ENCODE data around the gene TMEM38B.

TMEM38B gene

DNA sequence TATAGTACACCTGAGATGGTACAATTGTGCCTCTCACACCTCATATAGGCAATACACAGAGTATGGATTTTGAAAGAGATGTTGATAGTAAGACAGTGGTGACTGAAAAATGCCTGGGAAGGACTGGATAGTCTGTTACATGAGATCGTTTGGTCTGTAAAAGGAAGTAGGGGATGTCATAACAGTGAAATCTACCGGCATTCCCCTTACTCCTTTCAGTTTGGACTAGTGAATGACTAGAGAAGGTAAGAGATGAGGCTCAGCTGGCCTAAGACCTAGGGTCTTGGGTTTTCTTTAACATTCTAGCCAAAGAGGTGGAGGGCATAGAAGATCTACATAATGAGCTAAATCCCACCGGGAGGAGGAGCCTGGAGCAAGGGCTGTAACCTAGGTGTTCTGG is 24.0 kb upstream of the TMEM38B start:
- Histone ChIP-seq H3K9ac (ENCODE audit: low read length) (no peak overlapping the region), H3K27me3 (ENCODE audit: control insufficient read depth in 1 of 2, insufficient read depth in 2 of 2, low read length in 2 of 2) (no peaks in the 10 kb centered on the region)

DNA sequence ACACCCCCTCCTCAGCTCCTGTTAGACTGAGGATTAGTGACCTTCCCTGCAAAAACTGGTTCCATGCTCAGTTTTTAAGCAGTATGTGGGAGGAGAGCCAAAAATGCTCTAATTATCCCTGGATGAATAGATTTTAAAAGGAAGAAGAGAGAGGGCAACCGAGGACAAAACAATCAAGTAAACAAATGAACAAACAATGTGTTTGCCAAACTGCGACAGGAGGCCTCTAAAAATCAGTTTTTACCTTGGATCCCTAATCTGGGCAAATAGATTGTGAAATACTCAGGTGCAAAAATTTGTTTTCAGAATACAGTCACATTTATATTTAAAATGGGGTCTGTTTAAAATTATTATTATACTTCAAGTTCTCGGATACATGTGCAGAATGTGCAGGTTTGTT is 23.6 kb upstream of the TMEM38B start:
- no peak overlapping the region for H3K9ac ChIP-seq (ENCODE audit: low read length)
- H3K27me3 ChIP-seq (ENCODE audit: control insufficient read depth in 1 of 2, insufficient read depth in 2 of 2, low read length in 2 of 2): no peaks in the 10 kb centered on the region

More for the DNA sequence above, 24.0 kb upstream of the TMEM38B start:
- H3K4me1 ChIP-seq (ENCODE audit: insufficient read depth, low read length): no peaks in the 10 kb centered on the region
- no peak overlapping the region for H3K4me3 ChIP-seq (ENCODE audit: low read depth in 1 of 2, low read length in 2 of 2)
- H3K36me3 ChIP-seq (ENCODE audit: insufficient read depth, low read length): no peaks in the 10 kb centered on the region
- H3K27ac ChIP-seq (ENCODE audit: low read depth, low read length): no peak overlapping the region
- H3K9me3 ChIP-seq (ENCODE audit: low read length): no peaks in the 10 kb centered on the region

DNA sequence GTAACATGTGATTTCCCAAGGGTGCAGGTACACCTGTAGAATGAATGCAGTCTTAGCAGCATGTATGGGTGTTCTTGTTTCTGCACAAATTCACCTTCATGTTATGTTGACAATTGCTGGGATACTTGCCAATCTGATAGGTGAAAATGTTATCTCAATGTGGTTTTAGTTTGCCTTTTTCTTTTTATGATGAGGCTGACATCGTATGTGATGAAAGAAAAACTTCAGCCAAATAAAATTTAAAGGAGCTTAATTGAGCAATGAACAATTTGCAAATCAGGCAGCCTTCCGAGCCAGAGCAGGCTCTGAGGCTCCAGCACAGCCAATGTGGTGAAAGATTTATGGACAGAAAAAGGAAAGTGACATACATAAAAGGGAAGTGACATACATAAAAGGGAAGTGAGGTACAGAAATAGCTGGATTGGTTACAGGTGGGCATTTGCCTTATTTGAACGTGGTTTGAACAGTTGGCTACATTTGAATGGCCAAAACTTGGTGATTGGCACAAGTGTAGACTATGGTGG is 21.6 kb upstream of the TMEM38B start:
- no peak overlapping the region for H3K4me3 ChIP-seq (ENCODE audit: low read depth in 1 of 2, low read length in 2 of 2)
- H3K9me3 ChIP-seq (ENCODE audit: low read length): no peaks in the 10 kb centered on the region
- no peak overlapping the region for H3K9ac ChIP-seq (ENCODE audit: low read length)
- no peaks in the 10 kb centered on the region for H3K27me3 ChIP-seq (ENCODE audit: control insufficient read depth in 1 of 2, insufficient read depth in 2 of 2, low read length in 2 of 2)
- H3K4me1 ChIP-seq (ENCODE audit: insufficient read depth, low read length): no peaks in the 10 kb centered on the region
- no peak overlapping the region for H3K27ac ChIP-seq (ENCODE audit: low read depth, low read length)
- H3K36me3 ChIP-seq (ENCODE audit: insufficient read depth, low read length): no peaks in the 10 kb centered on the region

More for the DNA sequence above, 23.6 kb upstream of the TMEM38B start:
- Histone ChIP-seq H3K9me3 (ENCODE audit: low read length) (no peaks in the 10 kb centered on the region), H3K36me3 (ENCODE audit: insufficient read depth, low read length) (no peaks in the 10 kb centered on the region), H3K4me1 (ENCODE audit: insufficient read depth, low read length) (no peaks in the 10 kb centered on the region), H3K4me3 (ENCODE audit: low read depth in 1 of 2, low read length in 2 of 2) (no peak overlapping the region), H3K27ac (ENCODE audit: low read depth, low read length) (no peak overlapping the region)

DNA sequence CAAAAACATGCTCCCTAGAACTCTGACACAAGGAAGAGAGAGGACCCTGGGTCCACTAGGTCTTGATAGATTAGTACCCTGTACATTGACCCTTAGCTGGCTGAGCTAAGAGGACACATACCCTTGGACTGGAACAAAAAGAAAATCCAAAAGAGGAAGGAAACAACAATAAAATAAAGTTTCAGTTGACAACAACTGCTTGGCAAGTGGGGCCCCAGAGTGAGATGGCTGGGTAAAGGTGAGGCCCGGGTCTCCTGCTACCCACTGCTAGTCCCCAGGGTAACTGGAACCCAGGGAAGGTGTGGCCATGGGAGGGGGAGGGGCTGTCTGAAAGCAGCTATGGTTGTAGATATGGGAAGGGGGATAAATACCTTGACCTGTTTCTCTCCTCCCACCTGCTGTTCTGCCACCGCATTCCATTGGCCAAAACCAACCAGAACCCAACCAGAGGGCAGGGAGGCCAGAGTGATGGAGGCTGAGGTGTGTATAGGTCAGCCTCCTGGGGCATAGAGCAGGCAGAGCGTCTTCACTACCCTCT is 20.4 kb upstream of the TMEM38B start:
- H3K9ac ChIP-seq (ENCODE audit: low read length): no peak overlapping the region
- H3K27ac ChIP-seq (ENCODE audit: low read depth, low read length): no peak overlapping the region
- no peaks in the 10 kb centered on the region for H3K27me3 ChIP-seq (ENCODE audit: control insufficient read depth in 1 of 2, insufficient read depth in 2 of 2, low read length in 2 of 2)
- no peaks in the 10 kb centered on the region for H3K36me3 ChIP-seq (ENCODE audit: insufficient read depth, low read length)
- no peak overlapping the region for H3K4me3 ChIP-seq (ENCODE audit: low read depth in 1 of 2, low read length in 2 of 2)
- H3K4me1 ChIP-seq (ENCODE audit: insufficient read depth, low read length): no peaks in the 10 kb centered on the region
- no peaks in the 10 kb centered on the region for H3K9me3 ChIP-seq (ENCODE audit: low read length)

DNA sequence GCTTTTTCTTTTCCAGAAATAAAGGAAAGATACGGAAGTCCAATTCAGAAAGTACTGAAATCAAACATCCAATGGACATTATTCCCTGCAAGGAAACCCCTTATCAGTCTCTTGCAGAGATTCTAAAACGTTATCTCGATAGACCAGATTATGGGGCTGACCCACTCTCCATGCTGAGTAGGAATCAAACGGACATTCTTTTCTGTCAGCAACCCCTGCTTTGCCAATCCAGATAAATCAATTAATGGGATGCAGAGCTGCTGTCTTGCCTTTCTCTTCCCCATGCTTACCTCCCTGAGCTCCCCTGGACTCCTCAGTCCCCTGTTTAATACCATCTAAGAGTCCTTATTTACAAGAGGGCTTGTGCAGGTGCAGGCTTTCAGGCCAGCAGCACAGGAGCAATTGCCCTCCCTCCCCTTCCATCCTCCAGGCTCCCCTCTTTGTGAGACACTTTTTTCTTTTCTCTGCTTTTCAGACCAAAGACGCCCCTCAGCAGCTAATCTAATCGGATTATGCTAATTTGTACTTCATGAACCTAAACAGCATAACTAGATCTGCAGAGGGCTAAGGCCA is 17.9 kb upstream of the TMEM38B start:
- H3K9me3 ChIP-seq (ENCODE audit: low read length): no peaks in the 10 kb centered on the region
- no peaks in the 10 kb centered on the region for H3K27me3 ChIP-seq (ENCODE audit: control insufficient read depth in 1 of 2, insufficient read depth in 2 of 2, low read length in 2 of 2)
- no peak overlapping the region for H3K9ac ChIP-seq (ENCODE audit: low read length)

DNA sequence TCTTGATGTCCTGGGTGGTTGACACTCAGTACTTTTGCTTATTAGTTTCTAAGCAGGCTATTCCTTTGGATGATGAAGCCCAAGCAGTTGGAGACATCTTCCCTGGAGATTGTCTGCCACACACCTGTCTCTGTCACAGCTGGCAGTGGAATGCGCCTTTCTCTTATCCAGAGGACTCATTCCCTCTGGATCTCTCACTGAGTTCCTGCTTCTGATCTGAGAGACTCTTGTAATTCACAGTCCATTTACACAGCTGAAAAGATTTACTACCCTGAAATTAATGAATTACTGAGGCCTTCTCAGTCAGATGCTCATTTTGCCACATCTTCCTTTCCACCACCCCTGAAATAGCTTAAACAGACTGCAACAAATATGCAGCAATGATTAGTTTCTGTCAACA is 16.2 kb upstream of the TMEM38B start:
- Histone ChIP-seq H3K9me3 (ENCODE audit: low read length) (no peaks in the 10 kb centered on the region), H3K27ac (ENCODE audit: low read depth, low read length) (no peak overlapping the region), H3K27me3 (ENCODE audit: control insufficient read depth in 1 of 2, insufficient read depth in 2 of 2, low read length in 2 of 2) (no peaks in the 10 kb centered on the region), H3K36me3 (ENCODE audit: insufficient read depth, low read length) (no peaks in the 10 kb centered on the region), H3K9ac (ENCODE audit: low read length) (no peak overlapping the region), H3K4me3 (ENCODE audit: low read depth in 1 of 2, low read length in 2 of 2) (no peak overlapping the region), H3K4me1 (ENCODE audit: insufficient read depth, low read length) (no peaks in the 10 kb centered on the region)

More for the DNA sequence above, 17.9 kb upstream of the TMEM38B start:
- Histone ChIP-seq H3K27ac (ENCODE audit: low read depth, low read length) (no peak overlapping the region), H3K4me1 (ENCODE audit: insufficient read depth, low read length) (no peaks in the 10 kb centered on the region), H3K36me3 (ENCODE audit: insufficient read depth, low read length) (no peaks in the 10 kb centered on the region), H3K4me3 (ENCODE audit: low read depth in 1 of 2, low read length in 2 of 2) (no peak overlapping the region)

DNA sequence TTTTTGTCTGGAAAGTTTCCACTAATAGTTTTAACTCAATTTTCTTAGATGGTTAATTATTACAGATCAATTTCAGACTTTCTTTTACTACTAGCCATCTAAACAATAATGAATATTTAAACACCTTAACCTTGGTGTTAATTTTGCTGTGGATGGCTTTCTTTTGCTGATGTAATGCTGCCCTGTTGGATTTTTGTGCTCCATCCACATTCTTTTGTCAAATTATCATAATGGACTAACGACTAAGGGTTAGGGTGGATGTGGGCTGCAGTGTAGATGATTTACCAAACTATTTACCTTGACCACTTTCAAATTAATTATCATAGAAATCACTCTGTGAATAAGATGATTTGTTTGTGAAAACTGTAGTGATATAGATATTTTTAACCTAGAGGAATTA is 15.6 kb upstream of the TMEM38B start:
- Histone ChIP-seq H3K36me3 (ENCODE audit: insufficient read depth, low read length) (no peaks in the 10 kb centered on the region), H3K9me3 (ENCODE audit: low read length) (no peaks in the 10 kb centered on the region), H3K27me3 (ENCODE audit: control insufficient read depth in 1 of 2, insufficient read depth in 2 of 2, low read length in 2 of 2) (no peaks in the 10 kb centered on the region), H3K9ac (ENCODE audit: low read length) (no peak overlapping the region), H3K27ac (ENCODE audit: low read depth, low read length) (no peak overlapping the region), H3K4me3 (ENCODE audit: low read depth in 1 of 2, low read length in 2 of 2) (no peak overlapping the region), H3K4me1 (ENCODE audit: insufficient read depth, low read length) (no peaks in the 10 kb centered on the region)

DNA sequence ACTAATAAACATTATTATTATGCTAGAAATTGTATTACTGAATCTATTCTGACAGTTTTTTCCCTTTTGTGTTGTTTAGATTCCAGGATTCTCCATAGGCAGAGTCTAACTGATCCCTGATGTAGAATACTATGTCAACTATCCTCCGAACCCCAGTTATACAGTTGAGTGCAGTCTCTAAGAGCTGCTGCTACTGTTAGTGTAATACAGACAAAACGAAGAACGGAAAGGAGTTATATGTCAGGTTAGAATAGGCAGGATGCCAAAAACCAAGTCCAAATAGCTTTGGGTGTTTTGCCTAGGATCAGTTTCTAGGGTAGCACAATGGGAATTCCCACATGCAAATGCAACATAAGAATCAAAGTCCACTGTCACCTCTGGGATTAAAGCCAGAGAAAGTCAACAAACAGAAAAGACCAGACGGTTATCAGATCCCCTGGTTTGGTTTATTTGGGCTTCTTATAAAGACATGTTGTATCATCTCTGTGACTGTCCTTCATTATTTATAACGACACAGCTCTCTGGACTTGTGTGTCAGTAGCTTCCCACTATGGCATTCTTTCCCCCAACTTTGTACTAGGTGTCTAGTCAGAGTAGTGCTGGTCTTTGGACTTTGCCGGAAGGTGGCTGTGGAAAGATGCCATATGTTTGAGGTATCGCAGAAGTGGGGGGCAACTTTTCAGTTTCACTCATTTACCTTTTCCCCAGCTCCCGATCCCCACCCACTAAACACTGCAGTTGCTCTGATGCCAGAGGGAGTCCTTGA is 14.9 kb upstream of the TMEM38B start:
- H3K27me3 ChIP-seq (ENCODE audit: control insufficient read depth in 1 of 2, insufficient read depth in 2 of 2, low read length in 2 of 2): no peaks in the 10 kb centered on the region
- H3K9ac ChIP-seq (ENCODE audit: low read length): no peak overlapping the region
- H3K4me1 ChIP-seq (ENCODE audit: insufficient read depth, low read length): no peaks in the 10 kb centered on the region
- H3K27ac ChIP-seq (ENCODE audit: low read depth, low read length): no peak overlapping the region
- no peaks in the 10 kb centered on the region for H3K9me3 ChIP-seq (ENCODE audit: low read length)
- no peak overlapping the region for H3K4me3 ChIP-seq (ENCODE audit: low read depth in 1 of 2, low read length in 2 of 2)
- no peaks in the 10 kb centered on the region for H3K36me3 ChIP-seq (ENCODE audit: insufficient read depth, low read length)

DNA sequence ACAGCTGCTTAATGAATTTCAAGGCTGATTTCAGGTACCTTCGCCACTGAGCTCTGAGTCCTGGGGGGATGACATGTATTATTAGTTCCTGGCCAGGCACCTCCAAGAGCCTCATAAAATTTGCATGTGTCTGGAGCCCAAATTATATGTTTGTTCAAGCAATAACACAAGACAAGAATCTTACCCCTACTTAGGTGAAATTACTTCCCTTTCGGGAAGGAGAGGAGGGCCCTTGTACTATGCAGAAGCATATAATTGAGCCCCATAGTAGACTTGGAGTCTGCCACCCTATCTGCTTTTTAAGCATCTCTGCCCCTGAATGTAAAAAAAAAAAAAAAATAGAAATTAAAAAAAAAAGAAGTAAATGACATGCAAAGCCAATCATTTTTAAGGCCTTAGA is 13.0 kb upstream of the TMEM38B start:
- no peaks in the 10 kb centered on the region for H3K27me3 ChIP-seq (ENCODE audit: control insufficient read depth in 1 of 2, insufficient read depth in 2 of 2, low read length in 2 of 2)
- H3K4me3 ChIP-seq (ENCODE audit: low read depth in 1 of 2, low read length in 2 of 2): no peak overlapping the region
- H3K9me3 ChIP-seq (ENCODE audit: low read length): no peaks in the 10 kb centered on the region
- no peak overlapping the region for H3K27ac ChIP-seq (ENCODE audit: low read depth, low read length)
- no peak overlapping the region for H3K9ac ChIP-seq (ENCODE audit: low read length)
- no peaks in the 10 kb centered on the region for H3K36me3 ChIP-seq (ENCODE audit: insufficient read depth, low read length)
- H3K4me1 ChIP-seq (ENCODE audit: insufficient read depth, low read length): no peaks in the 10 kb centered on the region

DNA sequence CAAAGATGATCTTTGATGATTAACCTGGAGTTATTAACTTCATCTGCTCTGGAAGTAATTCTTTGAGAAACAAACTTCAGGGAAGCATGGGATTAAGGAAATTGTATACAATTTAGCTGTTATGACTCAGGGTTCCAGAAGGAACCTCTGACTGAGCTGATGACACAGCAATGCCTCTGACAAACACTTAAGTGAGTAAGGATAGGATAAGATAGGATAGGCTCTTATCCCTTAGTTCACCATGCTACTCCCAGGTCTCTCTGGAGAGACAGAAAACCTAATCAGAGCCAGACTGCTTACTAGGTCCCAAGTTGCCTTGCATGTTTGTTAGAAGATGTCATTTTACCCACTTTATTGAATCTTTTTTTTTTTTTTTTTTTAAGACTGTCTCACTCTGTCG is 12.6 kb upstream of the TMEM38B start:
- H3K4me1 ChIP-seq (ENCODE audit: insufficient read depth, low read length): no peaks in the 10 kb centered on the region
- no peaks in the 10 kb centered on the region for H3K27me3 ChIP-seq (ENCODE audit: control insufficient read depth in 1 of 2, insufficient read depth in 2 of 2, low read length in 2 of 2)
- no peaks in the 10 kb centered on the region for H3K9me3 ChIP-seq (ENCODE audit: low read length)
- H3K4me3 ChIP-seq (ENCODE audit: low read depth in 1 of 2, low read length in 2 of 2): no peak overlapping the region
- no peak overlapping the region for H3K27ac ChIP-seq (ENCODE audit: low read depth, low read length)
- no peak overlapping the region for H3K9ac ChIP-seq (ENCODE audit: low read length)
- H3K36me3 ChIP-seq (ENCODE audit: insufficient read depth, low read length): no peaks in the 10 kb centered on the region

DNA sequence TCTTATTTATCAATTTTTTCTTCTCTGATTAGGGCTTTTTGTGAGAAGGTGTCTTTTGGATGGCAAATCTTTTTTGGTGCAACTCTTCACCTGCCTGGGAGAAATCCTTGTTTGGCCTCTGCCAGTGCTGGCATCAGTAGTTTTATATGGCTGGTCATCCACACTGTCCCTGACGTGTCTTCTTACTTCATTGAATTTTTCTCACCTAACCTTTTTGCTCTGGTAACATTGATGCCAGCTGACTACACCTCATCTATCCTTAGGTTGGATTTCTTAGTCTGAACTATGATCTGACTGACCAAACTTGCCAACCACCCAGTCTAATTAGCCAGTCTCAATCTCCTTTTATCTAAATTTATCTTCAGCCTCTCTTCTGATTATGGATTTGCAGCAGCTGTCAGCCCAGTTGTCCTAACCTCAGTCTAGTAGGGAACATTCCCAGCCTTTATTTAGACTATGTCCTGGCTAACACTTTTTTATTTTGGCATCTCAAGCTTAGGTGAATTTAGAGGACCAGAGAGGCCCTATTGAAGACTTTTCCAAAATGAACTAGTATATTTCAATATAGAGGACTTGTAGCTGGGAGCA is 10.6 kb upstream of the TMEM38B start:
- Histone ChIP-seq H3K27me3 (ENCODE audit: control insufficient read depth in 1 of 2, insufficient read depth in 2 of 2, low read length in 2 of 2) (no peaks in the 10 kb centered on the region), H3K4me1 (ENCODE audit: insufficient read depth, low read length) (no peaks in the 10 kb centered on the region), H3K9ac (ENCODE audit: low read length) (no peak overlapping the region), H3K9me3 (ENCODE audit: low read length) (no peaks in the 10 kb centered on the region), H3K4me3 (ENCODE audit: low read depth in 1 of 2, low read length in 2 of 2) (no peak overlapping the region), H3K27ac (ENCODE audit: low read depth, low read length) (no peak overlapping the region), H3K36me3 (ENCODE audit: insufficient read depth, low read length) (no peaks in the 10 kb centered on the region)
